ENCODE measurements around the gene ZEB2.

- TF ChIP-seq POLR2AphosphoS5 (IDR thresholded peaks at IDR 0.05) (no peak), CTCF (IDR thresholded peaks at IDR 0.05; ENCODE audit: poor library complexity, severe bottlenecking) (no peak), EZH2 (IDR thresholded peaks at IDR 0.05; ENCODE audit: borderline replicate concordance, insufficient read depth, low read length, poor library complexity, severe bottlenecking) (no peak), TAF1 (IDR thresholded peaks at IDR 0.05; ENCODE audit: low read depth) (no peak), REST (IDR thresholded peaks at IDR 0.05; ENCODE audit: borderline replicate concordance) (no peak), EP300 (conservative IDR thresholded peaks at IDR 0.05; ENCODE audit: poor library complexity, severe bottlenecking) (no peak)
Observed at GRCh38 chr2:144510294-144510991, 9.5 kb downstream of the ZEB2 start.
